ENCODE results near the gene GPRC5D. TPM values are rescaled to one million over a fixed set of nuclear protein-coding genes. Genes with fewer than 3 reads are reported as not detected.
A peak's percentile ranks its signal among the peaks of the same experiment; 100 is the strongest.

Gene GPRC5D
- total and polyA plus RNA-seq, 5 donors from 2014 or later, result 1.1 to 1.5 (median 1.3) TPM; not detected in 2

DNA sequence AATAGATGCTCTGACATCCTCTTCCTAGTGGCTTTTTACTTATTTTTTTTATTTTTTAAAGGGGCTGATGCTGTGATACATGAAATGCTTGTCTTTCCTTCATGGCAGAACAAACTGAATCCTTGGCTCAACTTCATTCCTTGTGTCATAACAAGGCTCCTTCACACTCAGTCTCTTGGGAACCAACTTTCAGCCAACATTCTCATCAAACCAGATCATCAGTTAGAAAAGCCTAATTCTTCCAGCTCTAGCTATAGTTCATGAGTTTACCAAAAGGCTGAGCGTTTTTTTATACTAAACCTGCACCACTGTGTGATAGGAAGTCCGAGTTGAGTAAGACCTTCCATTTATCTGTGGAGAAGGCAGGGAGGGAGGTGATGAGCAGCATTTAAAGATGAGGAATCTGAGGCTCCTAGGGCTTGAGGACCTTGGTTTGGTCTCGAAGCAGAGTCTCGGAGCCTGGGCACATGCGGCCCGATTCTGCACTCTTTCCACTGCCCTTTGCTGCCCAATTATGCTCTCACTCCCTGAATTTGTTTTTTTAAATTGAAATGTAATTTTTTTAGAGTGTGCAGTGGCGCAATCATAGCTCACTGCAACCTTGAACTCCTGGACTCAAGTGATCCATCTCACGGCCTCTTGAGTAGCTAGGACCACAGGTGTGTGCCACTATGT lies 8.2 kb downstream of the GPRC5D start:
- Mint-ChIP-seq H3K27ac (no peak overlapping the region), H3K4me3 (no peak overlapping the region), H3K36me3 (no peaks in the 10 kb centered on the region), H3K4me1 (no peaks in the 10 kb centered on the region), H3K9me3 (no peaks in the 10 kb centered on the region), H3K27me3 (peaks cover 17% of the 10 kb centered on the region)
- no peak overlapping the region for H3K27ac ChIP-seq (ENCODE audit: insufficient read depth, low read length, poor library complexity, severe bottlenecking)
- H3K36me3 ChIP-seq (ENCODE audit: control insufficient read depth, insufficient read depth, low read length), result no peaks in the 10 kb centered on the region
- no peak overlapping the region for H3K4me3 ChIP-seq (ENCODE audit: low read depth, low read length)
- H3K4me1 ChIP-seq (ENCODE audit: control insufficient read depth, insufficient read depth, low read length, poor library complexity, severe bottlenecking), result no peaks in the 10 kb centered on the region
- DNase-seq (no peak), ATAC-seq (ENCODE audit: low read depth in 2 of 2) (no peak)
- H3K27me3 ChIP-seq (ENCODE audit: control insufficient read depth, insufficient read depth, low read length), result no peaks in the 10 kb centered on the region
- H3K9me3 ChIP-seq (ENCODE audit: control insufficient read depth in 2 of 2, low read length in 2 of 2), result no peaks in the 10 kb centered on the region

DNA sequence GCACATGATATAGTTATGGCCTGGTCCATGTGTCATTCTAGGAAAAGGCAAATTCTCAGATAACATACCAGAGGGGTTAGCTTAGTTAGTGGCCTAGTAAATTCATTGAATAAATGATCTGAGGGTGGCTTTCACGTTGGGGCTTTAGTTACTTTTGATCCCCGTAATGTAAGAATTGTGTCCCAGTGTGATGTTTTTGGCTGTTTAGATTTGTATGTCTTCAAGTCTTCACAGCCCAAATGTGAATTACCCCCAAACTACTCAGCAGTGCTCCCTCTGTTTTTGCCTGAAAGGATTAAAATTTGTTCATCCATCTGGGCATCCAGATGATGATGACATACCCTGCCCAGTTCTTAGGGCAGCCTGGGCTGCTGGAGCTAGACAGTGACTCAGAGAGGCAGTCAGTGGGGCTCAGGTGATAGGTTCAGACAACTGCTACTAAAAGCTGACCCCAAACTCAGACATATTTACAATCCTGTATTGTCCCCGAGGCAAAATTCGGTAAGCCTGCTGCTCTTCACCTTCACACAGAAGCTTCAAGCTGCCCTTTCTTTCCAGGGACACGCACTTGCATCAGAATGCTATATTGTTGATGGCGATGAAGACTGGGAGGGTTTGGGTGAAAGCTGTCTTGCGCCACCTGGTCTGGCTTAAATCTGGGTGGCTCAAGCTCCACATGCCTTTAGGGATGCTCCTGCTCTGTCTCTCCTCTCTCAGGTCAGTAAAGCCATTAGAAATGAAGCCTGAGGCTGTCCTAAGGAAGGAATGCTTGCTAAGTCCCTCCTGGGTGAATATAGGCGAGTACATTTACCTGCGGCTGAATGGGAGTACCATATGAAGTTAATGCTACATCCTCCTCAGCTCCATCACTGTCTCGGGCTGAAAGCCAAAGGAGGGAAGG lies 10.3 kb downstream of the GPRC5D start:
- DNase-seq (no peak), ATAC-seq (ENCODE audit: low read depth in 2 of 2) (no peak)
- Histone ChIP-seq H3K36me3 (ENCODE audit: control insufficient read depth, insufficient read depth, low read length) (no peaks in the 10 kb centered on the region), H3K9me3 (ENCODE audit: control insufficient read depth in 2 of 2, low read length in 2 of 2) (no peaks in the 10 kb centered on the region), H3K27me3 (ENCODE audit: control insufficient read depth, insufficient read depth, low read length) (no peaks in the 10 kb centered on the region), H3K4me3 (ENCODE audit: low read depth, low read length) (no peak overlapping the region), H3K4me1 (ENCODE audit: control insufficient read depth, insufficient read depth, low read length, poor library complexity, severe bottlenecking) (no peaks in the 10 kb centered on the region), H3K27ac (ENCODE audit: insufficient read depth, low read length, poor library complexity, severe bottlenecking) (no peak overlapping the region)
- Mint-ChIP-seq H3K4me3 (no peak overlapping the region), H3K9me3 (no peaks in the 10 kb centered on the region), H3K36me3 (no peaks in the 10 kb centered on the region), H3K4me1 (no peaks in the 10 kb centered on the region), H3K27ac (peak overlapping the region in 1 of 3 donors; percentile 87), H3K27me3 (peaks cover 17% of the 10 kb centered on the region)

DNA sequence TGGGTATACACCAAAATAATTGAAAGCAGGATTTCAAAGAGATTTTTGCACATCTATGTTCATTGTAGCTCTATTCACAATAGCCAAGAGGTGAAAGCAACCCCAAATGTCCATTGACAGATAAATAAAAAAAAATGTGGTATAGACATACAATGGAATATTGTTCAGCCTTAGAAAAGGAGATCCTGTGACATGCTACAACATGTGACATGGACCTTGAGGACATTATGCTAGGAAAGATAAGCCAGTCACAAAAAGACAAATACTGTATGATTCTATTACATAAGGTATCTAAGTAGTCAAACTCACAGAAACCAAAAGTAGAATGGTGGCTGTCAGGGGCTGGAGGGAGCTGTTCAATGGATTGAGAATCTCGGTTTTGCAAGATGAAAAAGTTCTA lies 12.1 kb downstream of the GPRC5D start:
- Histone ChIP-seq H3K4me3 (ENCODE audit: low read depth, low read length) (no peak overlapping the region), H3K36me3 (ENCODE audit: control insufficient read depth, insufficient read depth, low read length) (no peaks in the 10 kb centered on the region), H3K27ac (ENCODE audit: insufficient read depth, low read length, poor library complexity, severe bottlenecking) (no peak overlapping the region), H3K4me1 (ENCODE audit: control insufficient read depth, insufficient read depth, low read length, poor library complexity, severe bottlenecking) (no peaks in the 10 kb centered on the region), H3K9me3 (ENCODE audit: control insufficient read depth in 2 of 2, low read length in 2 of 2) (no peaks in the 10 kb centered on the region), H3K27me3 (ENCODE audit: control insufficient read depth, insufficient read depth, low read length) (no peaks in the 10 kb centered on the region)
- no peak for ATAC-seq (ENCODE audit: low read depth in 2 of 2)
- no peak for DNase-seq
- Mint-ChIP-seq H3K27me3 (peaks cover 17% of the 10 kb centered on the region), H3K4me1 (no peaks in the 10 kb centered on the region), H3K4me3 (no peak overlapping the region), H3K27ac (no peak overlapping the region), H3K36me3 (no peaks in the 10 kb centered on the region), H3K9me3 (no peaks in the 10 kb centered on the region)

DNA sequence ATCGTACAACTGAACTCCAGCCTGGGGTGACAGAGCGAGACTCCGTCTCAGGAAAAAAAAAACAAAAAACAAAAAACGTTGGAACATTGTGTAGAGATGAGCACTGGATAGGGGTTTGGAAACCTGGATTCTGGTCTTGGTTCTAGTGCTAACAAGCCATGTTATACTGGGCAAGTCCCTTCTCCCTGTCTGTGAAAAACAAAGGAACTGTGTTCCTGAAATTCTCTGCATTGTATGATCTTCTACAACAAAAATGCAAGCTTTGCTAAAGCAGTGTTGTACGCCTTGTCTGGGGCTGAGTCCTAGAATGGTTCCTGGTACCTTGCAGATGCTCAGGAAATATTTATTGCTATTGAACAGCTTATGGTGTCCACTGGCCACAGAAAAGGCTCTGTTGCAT lies 13.4 kb downstream of the GPRC5D start:
- Histone ChIP-seq H3K4me3 (ENCODE audit: low read depth, low read length) (no peak overlapping the region), H3K9me3 (ENCODE audit: control insufficient read depth in 2 of 2, low read length in 2 of 2) (no peaks in the 10 kb centered on the region), H3K27ac (ENCODE audit: insufficient read depth, low read length, poor library complexity, severe bottlenecking) (no peak overlapping the region), H3K36me3 (ENCODE audit: control insufficient read depth, insufficient read depth, low read length) (no peaks in the 10 kb centered on the region), H3K27me3 (ENCODE audit: control insufficient read depth, insufficient read depth, low read length) (no peaks in the 10 kb centered on the region), H3K4me1 (ENCODE audit: control insufficient read depth, insufficient read depth, low read length, poor library complexity, severe bottlenecking) (no peaks in the 10 kb centered on the region)
- H3K27ac Mint-ChIP-seq, result no peak overlapping the region
- H3K4me3 Mint-ChIP-seq, result no peak overlapping the region
- DNase-seq (no peak), ATAC-seq (ENCODE audit: low read depth in 2 of 2) (no peak)
- no peaks in the 10 kb centered on the region for H3K36me3 Mint-ChIP-seq
- H3K4me1 Mint-ChIP-seq, result no peaks in the 10 kb centered on the region
- no peaks in the 10 kb centered on the region for H3K9me3 Mint-ChIP-seq
- peaks cover 17% of the 10 kb centered on the region for H3K27me3 Mint-ChIP-seq

DNA sequence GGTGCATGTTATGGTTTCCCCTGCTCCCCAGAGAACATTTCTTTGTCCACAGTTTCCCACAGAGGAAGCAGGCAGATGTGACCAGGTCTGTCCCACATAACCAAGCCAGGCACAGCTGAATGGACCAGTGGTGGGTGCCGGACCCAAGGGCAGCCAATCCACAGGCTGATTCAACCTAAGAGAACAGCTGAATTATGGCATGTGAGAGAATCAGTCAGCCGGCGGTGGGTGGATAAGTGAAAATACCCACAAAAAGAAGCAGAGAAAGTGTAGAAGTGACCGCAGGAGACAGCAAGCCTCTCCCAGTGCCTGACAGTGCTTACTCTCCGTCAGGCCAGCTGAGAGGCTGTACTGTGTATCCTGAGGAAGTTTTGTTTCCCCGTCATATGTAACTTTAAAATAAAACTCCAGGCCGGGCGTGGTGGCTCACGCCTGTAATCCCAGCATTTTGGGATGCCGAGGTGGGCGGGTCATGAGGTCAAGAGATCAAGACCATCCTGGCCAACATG lies 14.9 kb downstream of the GPRC5D start:
- no peak for ATAC-seq (ENCODE audit: low read depth in 2 of 2)

DNA sequence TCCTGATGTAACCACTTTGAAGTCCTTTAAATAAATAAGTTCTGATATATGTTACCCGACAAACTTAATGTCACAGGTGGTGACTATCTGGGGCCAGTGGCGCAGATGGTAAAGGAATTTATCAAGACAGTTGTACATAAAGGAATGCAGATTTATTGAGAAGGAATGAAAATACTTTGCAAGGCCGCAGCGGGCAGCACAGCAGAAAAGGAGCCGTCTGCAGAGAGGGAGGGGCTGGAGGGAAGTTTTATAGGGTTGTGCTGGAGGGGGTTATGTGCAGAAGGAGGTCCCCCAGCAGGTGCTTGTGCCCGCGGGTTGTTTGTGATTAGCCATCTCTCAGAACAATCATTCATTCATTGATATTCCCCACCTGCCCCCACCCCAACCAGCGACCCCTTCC lies 17.4 kb downstream of the GPRC5D start:
- peaks cover 0 to 4% (median 0%) of the 10 kb centered on the region in 4 donors for H3K4me1 Mint-ChIP-seq
- no peak overlapping the region for H3K4me3 Mint-ChIP-seq
- Histone ChIP-seq H3K4me3 (ENCODE audit: low read depth, low read length) (no peak overlapping the region), H3K36me3 (ENCODE audit: control insufficient read depth, insufficient read depth, low read length) (no peaks in the 10 kb centered on the region), H3K27ac (ENCODE audit: insufficient read depth, low read length, poor library complexity, severe bottlenecking) (no peak overlapping the region), H3K9me3 (ENCODE audit: control insufficient read depth in 2 of 2, low read length in 2 of 2) (no peaks in the 10 kb centered on the region), H3K4me1 (ENCODE audit: control insufficient read depth, insufficient read depth, low read length, poor library complexity, severe bottlenecking) (no peaks in the 10 kb centered on the region), H3K27me3 (ENCODE audit: control insufficient read depth, insufficient read depth, low read length) (no peaks in the 10 kb centered on the region)
- H3K27me3 Mint-ChIP-seq, result peaks cover 13% of the 10 kb centered on the region
- no peak for ATAC-seq (ENCODE audit: low read depth in 2 of 2)
- peaks cover 3% of the 10 kb centered on the region for H3K36me3 Mint-ChIP-seq
- peak overlapping the region in 1 of 3 donors; percentile 48 for H3K27ac Mint-ChIP-seq
- no peak for DNase-seq
- H3K9me3 Mint-ChIP-seq, result no peaks in the 10 kb centered on the region

More for the DNA sequence above, 14.9 kb downstream of the GPRC5D start:
- H3K36me3 ChIP-seq (ENCODE audit: control insufficient read depth, insufficient read depth, low read length), result no peaks in the 10 kb centered on the region
- no peak overlapping the region for H3K4me3 ChIP-seq (ENCODE audit: low read depth, low read length)
- DNase-seq, result no peak
- H3K27ac ChIP-seq (ENCODE audit: insufficient read depth, low read length, poor library complexity, severe bottlenecking), result no peak overlapping the region
- H3K9me3 ChIP-seq (ENCODE audit: control insufficient read depth in 2 of 2, low read length in 2 of 2), result no peaks in the 10 kb centered on the region
- Mint-ChIP-seq H3K36me3 (no peaks in the 10 kb centered on the region), H3K4me3 (no peak overlapping the region), H3K4me1 (no peaks in the 10 kb centered on the region), H3K9me3 (no peaks in the 10 kb centered on the region), H3K27ac (no peak overlapping the region), H3K27me3 (peaks cover 17% of the 10 kb centered on the region)
- no peaks in the 10 kb centered on the region for H3K4me1 ChIP-seq (ENCODE audit: control insufficient read depth, insufficient read depth, low read length, poor library complexity, severe bottlenecking)
- no peaks in the 10 kb centered on the region for H3K27me3 ChIP-seq (ENCODE audit: control insufficient read depth, insufficient read depth, low read length)

DNA sequence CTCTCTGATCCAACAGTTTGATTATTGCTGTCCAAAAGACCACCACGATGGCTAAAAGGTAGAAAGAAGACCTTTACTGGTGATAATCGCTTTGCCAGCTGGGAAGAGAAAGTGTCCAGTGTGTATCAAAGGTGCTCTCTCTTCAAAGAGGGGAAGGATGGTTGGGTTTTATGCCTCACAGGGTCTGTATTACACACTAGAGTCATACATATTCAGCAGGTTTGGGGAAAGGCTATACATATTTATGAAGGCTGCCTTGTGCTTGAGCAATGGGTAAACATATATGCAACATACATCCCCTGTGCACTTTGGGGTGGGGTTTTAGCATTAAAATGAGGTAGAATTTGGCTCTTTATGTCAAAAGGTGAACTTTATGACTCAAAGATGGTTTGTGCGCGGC lies 18.2 kb downstream of the GPRC5D start:
- Histone ChIP-seq H3K27me3 (ENCODE audit: control insufficient read depth, insufficient read depth, low read length) (no peaks in the 10 kb centered on the region), H3K27ac (ENCODE audit: insufficient read depth, low read length, poor library complexity, severe bottlenecking) (no peak overlapping the region), H3K4me1 (ENCODE audit: control insufficient read depth, insufficient read depth, low read length, poor library complexity, severe bottlenecking) (no peaks in the 10 kb centered on the region), H3K9me3 (ENCODE audit: control insufficient read depth in 2 of 2, low read length in 2 of 2) (no peaks in the 10 kb centered on the region), H3K36me3 (ENCODE audit: control insufficient read depth, insufficient read depth, low read length) (no peaks in the 10 kb centered on the region), H3K4me3 (ENCODE audit: low read depth, low read length) (no peak overlapping the region)
- Mint-ChIP-seq H3K36me3 (peaks cover 3% of the 10 kb centered on the region), H3K4me3 (no peak overlapping the region), H3K4me1 (peaks cover 0 to 4% (median 0%) of the 10 kb centered on the region in 4 donors), H3K27ac (no peak overlapping the region), H3K9me3 (no peaks in the 10 kb centered on the region), H3K27me3 (peaks cover 5% of the 10 kb centered on the region)
- no peak for DNase-seq
- no peak for ATAC-seq (ENCODE audit: low read depth in 2 of 2)
